Skeletal muscle tissue (tissue), 4 donors: ENCODE results near the gene WHAMM. TPM values are rescaled to one million over a fixed set of nuclear protein-coding genes. Genes with fewer than 3 reads are reported as not detected.

Source experiments
- H3K27ac ChIP-seq: one replicate; pipeline ENCODE4 v1.7.0; 2013; ENCODE audit warnings: mild to moderate bottlenecking, low read depth, low read length, inconsistent platforms
- H3K27me3 ChIP-seq, 3 donors: one replicate each; pipeline ENCODE4 v1.7.0; 2013; ENCODE audit warnings: low read length in 3 of 3; ENCODE audit not compliant: control insufficient read depth in 3 of 3, insufficient read depth in 3 of 3
- H3K36me3 ChIP-seq, 3 donors: one replicate each; pipeline ENCODE4 v1.7.0; 2013; ENCODE audit warnings: low read length in 3 of 3; ENCODE audit not compliant: control insufficient read depth in 3 of 3, insufficient read depth in 3 of 3
- H3K4me1 ChIP-seq, 3 donors: one replicate each; pipeline ENCODE4 v1.7.0; 2013; ENCODE audit warnings: low read length in 3 of 3, mild to moderate bottlenecking in 3 of 3; ENCODE audit not compliant: control insufficient read depth in 3 of 3, insufficient read depth in 3 of 3
- H3K4me3 ChIP-seq, 3 donors: one replicate each; pipeline ENCODE4 v1.7.0; 2013; ENCODE audit warnings: low read length in 3 of 3
- H3K9ac ChIP-seq, 3 donors: one replicate each; pipeline ENCODE4 v1.7.0; 2013; ENCODE audit warnings: low read length in 3 of 3, mild to moderate bottlenecking in 3 of 3, moderate library complexity in 2 of 3, low read depth in 1 of 3
- H3K9me3 ChIP-seq, 3 donors: one replicate each; pipeline ENCODE4 v1.7.0; 2013; ENCODE audit warnings: low read length in 3 of 3; ENCODE audit not compliant: control insufficient read depth in 3 of 3
- total RNA-seq: library from RNA; depleted of rRNA; stranded (reverse); fragments of >200 nt; gene quantifications from one replicate; pipeline ENCODE4 v1.2.3, GENCODE V29; 2014
- donor health status: Osteomylitis.

The WHAMM gene
- total RNA-seq, 1 donor from 2014 or later = 6.8 TPM

- no peak overlapping the region for H3K9ac ChIP-seq
- peaks cover 7 to 27% (median 16%) of the 10 kb centered on the region in 3 donors for H3K36me3 ChIP-seq
- H3K27me3 ChIP-seq = no peaks in the 10 kb centered on the region
- H3K4me1 ChIP-seq = peaks cover 8 to 25% (median 22%) of the 10 kb centered on the region in 3 donors
- no peaks in the 10 kb centered on the region for H3K9me3 ChIP-seq
- no peak overlapping the region for H3K27ac ChIP-seq
- no peak overlapping the region for H3K4me3 ChIP-seq
Observed at GRCh38 chr15:82873000-82873680, 63.7 kb downstream of the WHAMM start.

GRCh38 chr15:82874267-82874666 lies 64.8 kb downstream of the WHAMM start:
- no peak overlapping the region for H3K9ac ChIP-seq
- H3K9me3 ChIP-seq = no peaks in the 10 kb centered on the region
- peaks cover 7 to 27% (median 16%) of the 10 kb centered on the region in 3 donors for H3K36me3 ChIP-seq
- H3K4me1 ChIP-seq = peaks cover 8 to 25% (median 23%) of the 10 kb centered on the region in 3 donors
- no peaks in the 10 kb centered on the region for H3K27me3 ChIP-seq
- H3K4me3 ChIP-seq = no peak overlapping the region
- H3K27ac ChIP-seq = no peak overlapping the region

DNA sequence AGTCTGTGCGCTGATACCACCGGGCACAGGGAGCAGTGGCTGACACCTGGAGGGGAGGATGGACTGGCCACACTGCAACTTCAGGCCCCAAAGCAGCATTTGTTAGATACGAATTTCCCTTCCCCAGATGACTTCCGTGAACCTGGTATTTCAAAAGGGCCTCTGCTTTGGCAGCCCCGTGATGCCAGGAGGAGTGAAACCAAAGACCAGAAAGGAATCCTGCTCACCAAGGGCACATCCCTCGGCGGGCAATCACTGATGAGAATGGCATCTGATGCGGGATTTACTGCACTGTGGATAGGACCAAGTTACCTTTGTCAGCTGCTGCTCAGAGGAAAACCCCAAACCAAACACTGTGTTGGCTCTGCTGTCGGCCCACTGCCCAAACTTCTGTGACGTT lies 65.5 kb downstream of the WHAMM start:
- Histone ChIP-seq H3K27ac (peak overlapping the region; percentile 46), H3K4me3 (no peak overlapping the region), H3K27me3 (no peaks in the 10 kb centered on the region), H3K9ac (no peak overlapping the region), H3K4me1 (peaks cover 8 to 25% (median 23%) of the 10 kb centered on the region in 3 donors), H3K36me3 (peaks cover 7 to 27% (median 16%) of the 10 kb centered on the region in 3 donors), H3K9me3 (no peaks in the 10 kb centered on the region)

DNA sequence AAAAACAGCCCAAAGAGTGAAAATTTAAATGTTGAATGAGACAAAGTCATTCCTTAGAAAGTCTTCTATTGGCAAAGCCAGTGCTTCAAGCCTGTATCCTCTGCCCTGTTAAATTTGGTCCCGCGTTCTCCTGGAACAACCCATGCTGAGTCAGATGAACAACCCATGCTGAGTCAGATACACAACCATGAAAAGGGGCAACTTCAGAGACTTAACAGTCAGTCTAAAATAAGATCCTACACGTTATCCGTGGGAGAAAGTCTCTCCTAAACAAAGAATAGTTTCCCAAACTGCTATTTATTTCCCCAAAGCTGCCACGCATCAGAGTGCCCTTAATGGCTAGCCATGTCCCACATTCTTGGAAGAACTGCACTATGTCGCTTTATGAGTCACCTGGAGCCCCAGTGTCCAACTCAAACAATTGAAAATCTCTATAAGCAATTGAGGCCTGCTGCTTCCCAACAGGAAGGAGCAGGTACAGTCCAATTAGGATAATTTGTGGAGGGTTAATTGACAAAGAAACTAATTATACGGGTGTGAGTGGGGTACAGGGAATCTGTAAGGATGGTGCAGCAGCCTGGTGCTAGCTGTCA lies 66.1 kb downstream of the WHAMM start:
- H3K9ac ChIP-seq = no peak overlapping the region
- peak overlapping the region; percentile 46 for H3K27ac ChIP-seq
- H3K4me1 ChIP-seq = peaks cover 10 to 27% (median 26%) of the 10 kb centered on the region in 3 donors
- no peaks in the 10 kb centered on the region for H3K9me3 ChIP-seq
- H3K36me3 ChIP-seq = peaks cover 7 to 27% (median 16%) of the 10 kb centered on the region in 3 donors
- H3K4me3 ChIP-seq = no peak overlapping the region
- H3K27me3 ChIP-seq = no peaks in the 10 kb centered on the region

- Histone ChIP-seq H3K9ac (no peak overlapping the region), H3K9me3 (no peaks in the 10 kb centered on the region), H3K4me3 (no peak overlapping the region), H3K36me3 (peaks cover 4 to 20% (median 14%) of the 10 kb centered on the region in 3 donors), H3K4me1 (peaks cover 28 to 49% (median 44%) of the 10 kb centered on the region in 3 donors), H3K27me3 (no peaks in the 10 kb centered on the region), H3K27ac (no peak overlapping the region)
Observed at GRCh38 chr15:82877825-82878224, 68.4 kb downstream of the WHAMM start.

GRCh38 chr15:82878325-82878724 lies 68.9 kb downstream of the WHAMM start:
- Histone ChIP-seq H3K36me3 (peaks cover 4 to 15% (median 10%) of the 10 kb centered on the region in 3 donors), H3K4me3 (no peak overlapping the region), H3K27me3 (no peaks in the 10 kb centered on the region), H3K27ac (no peak overlapping the region), H3K4me1 (peaks cover 28 to 49% (median 44%) of the 10 kb centered on the region in 3 donors), H3K9me3 (no peaks in the 10 kb centered on the region), H3K9ac (no peak overlapping the region)

- peaks cover 20 to 35% (median 28%) of the 10 kb centered on the region in 3 donors for H3K4me1 ChIP-seq
- H3K9me3 ChIP-seq = no peaks in the 10 kb centered on the region
- no peaks in the 10 kb centered on the region for H3K36me3 ChIP-seq
- peak overlapping the region in 2 of 3 donors; percentile 33 to 50 for H3K9ac ChIP-seq
- no peaks in the 10 kb centered on the region for H3K27me3 ChIP-seq
- peak overlapping the region; percentile 38 for H3K27ac ChIP-seq
- H3K4me3 ChIP-seq = no peak overlapping the region
Observed at GRCh38 chr15:82880704-82881103, 71.3 kb downstream of the WHAMM start.

DNA sequence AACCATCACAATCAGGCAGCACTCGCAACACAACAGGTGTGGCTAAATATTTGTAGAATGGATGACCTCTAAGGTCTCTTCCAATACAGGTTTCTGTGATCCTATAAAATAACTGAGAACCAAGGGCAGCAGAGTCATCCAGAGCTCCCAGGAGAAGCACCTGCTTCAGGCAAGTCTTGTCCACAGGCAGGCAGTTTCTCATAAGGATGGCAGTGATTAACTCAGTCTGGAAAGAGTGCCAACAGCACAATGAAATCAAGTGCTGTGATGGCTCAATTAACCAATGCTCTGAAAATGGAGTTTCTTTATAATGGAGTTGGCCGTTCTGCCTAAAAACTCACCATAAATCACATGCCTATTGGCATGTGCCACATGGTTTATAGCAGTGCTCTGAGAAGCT lies 72.3 kb downstream of the WHAMM start:
- Histone ChIP-seq H3K27me3 (no peaks in the 10 kb centered on the region), H3K9me3 (no peaks in the 10 kb centered on the region), H3K4me1 (peaks cover 20 to 33% (median 24%) of the 10 kb centered on the region in 3 donors), H3K4me3 (no peak overlapping the region), H3K36me3 (no peaks in the 10 kb centered on the region), H3K9ac (no peak overlapping the region), H3K27ac (no peak overlapping the region)

GRCh38 chr15:82882273-82882928 lies 73.0 kb downstream of the WHAMM start:
- no peaks in the 10 kb centered on the region for H3K36me3 ChIP-seq
- peak overlapping the region in 1 of 3 donors; percentile 33 for H3K9ac ChIP-seq
- no peak overlapping the region for H3K27ac ChIP-seq
- H3K4me3 ChIP-seq = no peak overlapping the region
- H3K4me1 ChIP-seq = peaks cover 20 to 33% (median 24%) of the 10 kb centered on the region in 3 donors
- no peaks in the 10 kb centered on the region for H3K9me3 ChIP-seq
- no peaks in the 10 kb centered on the region for H3K27me3 ChIP-seq
